ENCODE results near the gene MAGOHB.

Gene MAGOHB

GRCh38 chr12:10621278-10621677 is 7.9 kb upstream of the MAGOHB start:
- H3K36me3 ChIP-seq (ENCODE audit: control insufficient read depth in 1 of 2, insufficient read depth in 2 of 2, low read depth in 1 of 2, low read length in 2 of 2), result no peaks in the 10 kb centered on the region
- H4K8ac ChIP-seq (ENCODE audit: low read length), result no peak overlapping the region

GRCh38 chr12:10620078-10620779 is 6.8 kb upstream of the MAGOHB start:
- Histone ChIP-seq H2BK15ac (ENCODE audit: low read depth, poor library complexity, severe bottlenecking) (no peak overlapping the region), H3K4me3 (ENCODE audit: insufficient read depth in 1 of 2, low read depth in 1 of 2, low read length in 2 of 2) (no peak overlapping the region), H2BK120ac (ENCODE audit: low read depth, low read length) (no peak overlapping the region), H3K14ac (ENCODE audit: low read length in 2 of 2) (no peak overlapping the region), H3K4me1 (ENCODE audit: control insufficient read depth, insufficient read depth, low read depth, low read length) (no peaks in the 10 kb centered on the region), H3K18ac (ENCODE audit: low read depth in 1 of 2, low read length in 2 of 2) (no peak overlapping the region), H2BK12ac (ENCODE audit: low read length in 2 of 2) (no peak overlapping the region), H3K4ac (ENCODE audit: low read depth in 1 of 2, low read length in 2 of 2) (no peak overlapping the region), H2BK5ac (ENCODE audit: low read depth, low read length, poor library complexity, severe bottlenecking) (no peak overlapping the region), H3K36me3 (ENCODE audit: control insufficient read depth in 1 of 2, insufficient read depth in 2 of 2, low read depth in 1 of 2, low read length in 2 of 2) (no peaks in the 10 kb centered on the region), H3K9me3 (ENCODE audit: control insufficient read depth, low read length) (no peaks in the 10 kb centered on the region), H2AK5ac (ENCODE audit: low read length, severe bottlenecking) (no peak overlapping the region), H3K9ac (ENCODE audit: low read length) (no peak overlapping the region), H3K27ac (ENCODE audit: low read length, poor library complexity, severe bottlenecking) (no peak overlapping the region), H4K8ac (ENCODE audit: low read length) (no peak overlapping the region), H3K79me1 (replicated peaks; ENCODE audit: low read length, poor library complexity, severe bottlenecking) (no peaks in the 10 kb centered on the region), H4K91ac (ENCODE audit: low read length) (no peak overlapping the region), H3K27me3 (ENCODE audit: control insufficient read depth in 1 of 2, insufficient read depth in 1 of 2, low read length in 2 of 2) (no peaks in the 10 kb centered on the region), H3K4me2 (ENCODE audit: low read length, poor library complexity, severe bottlenecking) (no peak overlapping the region), H3K23ac (ENCODE audit: low read length in 2 of 2) (no peak overlapping the region), H2AFZ (ENCODE audit: low read depth, low read length) (no peak overlapping the region)
- 92% methylated on average over 9 of the region's 10 CpGs for WGBS
- DNase-seq, result no peak

More at GRCh38 chr12:10621278-10621677, 7.9 kb upstream of the MAGOHB start:
- H3K9me3 ChIP-seq (ENCODE audit: control insufficient read depth, low read length), result no peaks in the 10 kb centered on the region
- 80% methylated on average over 1 of the region's 1 CpG for WGBS
- H3K14ac ChIP-seq (ENCODE audit: low read length in 2 of 2), result no peak overlapping the region
- H2BK15ac ChIP-seq (ENCODE audit: low read depth, poor library complexity, severe bottlenecking), result no peak overlapping the region
- H3K9ac ChIP-seq (ENCODE audit: low read length), result no peak overlapping the region
- no peak for DNase-seq
- no peak overlapping the region for H3K27ac ChIP-seq (ENCODE audit: low read length, poor library complexity, severe bottlenecking)
- H3K23ac ChIP-seq (ENCODE audit: low read length in 2 of 2), result no peak overlapping the region
- no peak overlapping the region for H3K4me3 ChIP-seq (ENCODE audit: insufficient read depth in 1 of 2, low read depth in 1 of 2, low read length in 2 of 2)
- no peak overlapping the region for H2BK5ac ChIP-seq (ENCODE audit: low read depth, low read length, poor library complexity, severe bottlenecking)
- no peak overlapping the region for H3K4ac ChIP-seq (ENCODE audit: low read depth in 1 of 2, low read length in 2 of 2)
- no peak overlapping the region for H3K4me2 ChIP-seq (ENCODE audit: low read length, poor library complexity, severe bottlenecking)
- H3K79me1 ChIP-seq (replicated peaks; ENCODE audit: low read length, poor library complexity, severe bottlenecking), result no peaks in the 10 kb centered on the region
- no peak overlapping the region for H3K18ac ChIP-seq (ENCODE audit: low read depth in 1 of 2, low read length in 2 of 2)
- no peak overlapping the region for H2BK120ac ChIP-seq (ENCODE audit: low read depth, low read length)
- no peaks in the 10 kb centered on the region for H3K4me1 ChIP-seq (ENCODE audit: control insufficient read depth, insufficient read depth, low read depth, low read length)
- H2BK12ac ChIP-seq (ENCODE audit: low read length in 2 of 2), result no peak overlapping the region
- H3K27me3 ChIP-seq (ENCODE audit: control insufficient read depth in 1 of 2, insufficient read depth in 1 of 2, low read length in 2 of 2), result no peaks in the 10 kb centered on the region
- no peak overlapping the region for H2AK5ac ChIP-seq (ENCODE audit: low read length, severe bottlenecking)
- no peak overlapping the region for H2AFZ ChIP-seq (ENCODE audit: low read depth, low read length)
- H4K91ac ChIP-seq (ENCODE audit: low read length), result no peak overlapping the region

- peak overlapping the region in 1 of 2 experiments; percentile 1 for H3K4me3 ChIP-seq (ENCODE audit: insufficient read depth in 1 of 2, low read depth in 1 of 2, low read length in 2 of 2)
- H3K4me1 ChIP-seq (ENCODE audit: control insufficient read depth, insufficient read depth, low read depth, low read length), result no peaks in the 10 kb centered on the region
- no peak overlapping the region for H2BK5ac ChIP-seq (ENCODE audit: low read depth, low read length, poor library complexity, severe bottlenecking)
- no peaks in the 10 kb centered on the region for H3K27me3 ChIP-seq (ENCODE audit: control insufficient read depth in 1 of 2, insufficient read depth in 1 of 2, low read length in 2 of 2)
- DNase-seq, result peak; percentile 45
- no peak overlapping the region for H2BK12ac ChIP-seq (ENCODE audit: low read length in 2 of 2)
- H4K91ac ChIP-seq (ENCODE audit: low read length), result no peak overlapping the region
- no peak overlapping the region for H3K14ac ChIP-seq (ENCODE audit: low read length in 2 of 2)
- H2BK120ac ChIP-seq (ENCODE audit: low read depth, low read length), result no peak overlapping the region
- no peaks in the 10 kb centered on the region for H3K9me3 ChIP-seq (ENCODE audit: control insufficient read depth, low read length)
- no peaks in the 10 kb centered on the region for H3K36me3 ChIP-seq (ENCODE audit: control insufficient read depth in 1 of 2, insufficient read depth in 2 of 2, low read depth in 1 of 2, low read length in 2 of 2)
- no peak overlapping the region for H4K8ac ChIP-seq (ENCODE audit: low read length)
- H3K27ac ChIP-seq (ENCODE audit: low read length, poor library complexity, severe bottlenecking), result peak overlapping the region; percentile 61
- peak overlapping the region; percentile 65 for H3K9ac ChIP-seq (ENCODE audit: low read length)
- no peak overlapping the region for H3K4ac ChIP-seq (ENCODE audit: low read depth in 1 of 2, low read length in 2 of 2)
- H3K79me1 ChIP-seq (replicated peaks; ENCODE audit: low read length, poor library complexity, severe bottlenecking), result no peaks in the 10 kb centered on the region
- no peak overlapping the region for H2BK15ac ChIP-seq (ENCODE audit: low read depth, poor library complexity, severe bottlenecking)
- no peak overlapping the region for H3K18ac ChIP-seq (ENCODE audit: low read depth in 1 of 2, low read length in 2 of 2)
- no peak overlapping the region for H3K4me2 ChIP-seq (ENCODE audit: low read length, poor library complexity, severe bottlenecking)
- 59% methylated on average over 3 of the region's 5 CpGs for WGBS
- no peak overlapping the region for H2AK5ac ChIP-seq (ENCODE audit: low read length, severe bottlenecking)
- H2AFZ ChIP-seq (ENCODE audit: low read depth, low read length), result no peak overlapping the region
- H3K23ac ChIP-seq (ENCODE audit: low read length in 2 of 2), result no peak overlapping the region
These were observed 5.1 kb upstream of the MAGOHB start for GRCh38 chr12:10618338-10618987.

- Histone ChIP-seq H4K8ac (ENCODE audit: low read length) (no peak overlapping the region), H2BK15ac (ENCODE audit: low read depth, poor library complexity, severe bottlenecking) (no peak overlapping the region), H4K91ac (ENCODE audit: low read length) (no peak overlapping the region), H3K27ac (ENCODE audit: low read length, poor library complexity, severe bottlenecking) (peak overlapping the region; percentile 61), H3K23ac (ENCODE audit: low read length in 2 of 2) (no peak overlapping the region), H3K9me3 (ENCODE audit: control insufficient read depth, low read length) (no peaks in the 10 kb centered on the region), H3K36me3 (ENCODE audit: control insufficient read depth in 1 of 2, insufficient read depth in 2 of 2, low read depth in 1 of 2, low read length in 2 of 2) (no peaks in the 10 kb centered on the region), H3K4ac (ENCODE audit: low read depth in 1 of 2, low read length in 2 of 2) (no peak overlapping the region), H2BK120ac (ENCODE audit: low read depth, low read length) (no peak overlapping the region), H3K27me3 (ENCODE audit: control insufficient read depth in 1 of 2, insufficient read depth in 1 of 2, low read length in 2 of 2) (no peaks in the 10 kb centered on the region), H2AFZ (ENCODE audit: low read depth, low read length) (no peak overlapping the region), H3K4me3 (ENCODE audit: insufficient read depth in 1 of 2, low read depth in 1 of 2, low read length in 2 of 2) (peak overlapping the region in 1 of 2 experiments; percentile 13), H3K9ac (ENCODE audit: low read length) (peak overlapping the region; percentile 65), H2AK5ac (ENCODE audit: low read length, severe bottlenecking) (no peak overlapping the region), H3K4me2 (ENCODE audit: low read length, poor library complexity, severe bottlenecking) (no peak overlapping the region), H3K4me1 (ENCODE audit: control insufficient read depth, insufficient read depth, low read depth, low read length) (no peaks in the 10 kb centered on the region), H2BK12ac (ENCODE audit: low read length in 2 of 2) (no peak overlapping the region), H3K79me1 (replicated peaks; ENCODE audit: low read length, poor library complexity, severe bottlenecking) (no peaks in the 10 kb centered on the region), H3K14ac (ENCODE audit: low read length in 2 of 2) (no peak overlapping the region), H2BK5ac (ENCODE audit: low read depth, low read length, poor library complexity, severe bottlenecking) (no peak overlapping the region), H3K18ac (ENCODE audit: low read depth in 1 of 2, low read length in 2 of 2) (no peak overlapping the region)
- 94% methylated on average over 6 of the region's 6 CpGs for WGBS
- no peak for DNase-seq
These were observed 4.5 kb upstream of the MAGOHB start for GRCh38 chr12:10617863-10618262.

Measured in mesenchymal stem cell (in vitro differentiated cells and primary cell).